ENCODE data around the gene TUBGCP6. TPM values are rescaled to one million over a fixed set of nuclear protein-coding genes. Genes with fewer than 3 reads are reported as not detected.

Gene TUBGCP6
- total RNA-seq, 2 experiments from 2014 or later: 41.4 to 43.8 TPM

DNA sequence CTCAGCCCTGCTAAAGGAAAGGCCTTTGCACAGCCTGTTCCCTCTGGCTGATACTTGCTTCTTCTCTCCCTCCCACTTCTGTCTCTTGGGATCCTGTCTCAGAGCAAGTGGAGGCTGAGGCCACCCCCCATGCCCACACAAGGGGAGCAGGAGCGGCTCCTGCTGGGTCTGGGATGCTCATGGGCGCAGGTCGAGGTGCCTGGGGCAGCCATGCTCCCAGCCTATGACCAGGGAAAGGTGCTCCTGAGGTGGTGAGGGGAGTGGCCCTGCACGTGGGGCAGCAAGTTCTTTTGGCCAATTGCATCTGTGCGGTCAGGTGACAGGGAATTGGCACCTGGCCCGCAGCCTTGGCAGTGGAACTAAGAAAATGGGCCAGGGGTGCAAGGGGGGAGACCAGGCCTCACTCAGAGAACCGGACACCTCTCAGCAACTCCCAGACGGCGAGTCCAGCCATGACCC is 23.9 kb upstream of the TUBGCP6 start:
- Mint-ChIP-seq H3K4me1 (ENCODE audit: low read depth) (peaks cover 8% of the 10 kb centered on the region), H3K36me3 (no peaks in the 10 kb centered on the region), H3K4me3 (peak overlapping the region; percentile 68), H3K27me3 (no peaks in the 10 kb centered on the region), H3K9me3 (no peaks in the 10 kb centered on the region), H3K27ac (no peak overlapping the region)
- POLR2A ChIA-PET: interaction anchor here (0.9 to 1.2 kb wide), 2 partner anchors 24 to 257 kb away, joined by 3 read pairs; partner anchors contain the start of gene SCO2
- CTCF ChIA-PET: interaction anchor here (1.0 to 1.2 kb wide), 2 partner anchors 59 to 257 kb away, joined by 3 read pairs; partner anchors contain the start of gene SCO2
- DNase-seq: no peak
- intact Hi-C loops (cut with micrococcal nuclease): no loop called here

- Mint-ChIP-seq H3K27ac (no peak overlapping the region), H3K4me3 (no peak overlapping the region), H3K9me3 (no peaks in the 10 kb centered on the region), H3K36me3 (no peaks in the 10 kb centered on the region), H3K4me1 (ENCODE audit: low read depth) (peaks cover 8% of the 10 kb centered on the region), H3K27me3 (peaks cover 2% of the 10 kb centered on the region)
- DNase-seq: peak; percentile 64
- intact Hi-C loops (cut with micrococcal nuclease): no loop called here
- ChIA-PET POLR2A (interaction anchor here (2.0 kb wide), 1 partner anchor 16 kb away, joined by 5 read pairs; the partner anchor contains the start of gene HDAC10), CTCF (interaction anchor here (0.7 to 2.4 kb wide), 5 partner anchors 15 to 74 kb away, joined by 3 to 9 read pairs (median 3); partner anchors contain the start of gene HDAC10)
Observed at GRCh38 chr22:50267591-50268390, 23.0 kb upstream of the TUBGCP6 start.

- POLR2A ChIA-PET: interaction anchor here (2.0 kb wide), 1 partner anchor 16 kb away, joined by 5 read pairs; the partner anchor contains the start of gene HDAC10
- Mint-ChIP-seq H3K4me1 (ENCODE audit: low read depth) (peaks cover 13% of the 10 kb centered on the region), H3K9me3 (no peaks in the 10 kb centered on the region), H3K4me3 (no peak overlapping the region), H3K36me3 (no peaks in the 10 kb centered on the region), H3K27ac (no peak overlapping the region), H3K27me3 (peaks cover 10% of the 10 kb centered on the region)
- intact Hi-C loops (cut with micrococcal nuclease): no loop called here
- DNase-seq: no peak
- CTCF ChIA-PET: interaction anchor here (0.7 to 2.4 kb wide), 3 partner anchors 14 to 26 kb away, joined by 3 to 9 read pairs (median 3); partner anchors contain the start of gene HDAC10
Observed at GRCh38 chr22:50266994-50267393, 22.2 kb upstream of the TUBGCP6 start.

- CTCF ChIA-PET: no interaction called here
Observed at GRCh38 chr22:50264946-50265669, 20.3 kb upstream of the TUBGCP6 start.

GRCh38 chr22:50264104-50264745 is 19.4 kb upstream of the TUBGCP6 start:
- peaks cover 10% of the 10 kb centered on the region for H3K4me1 Mint-ChIP-seq (ENCODE audit: low read depth)
- no peaks in the 10 kb centered on the region for H3K36me3 Mint-ChIP-seq
- POLR2A ChIA-PET: interaction anchor here (3.5 kb wide), 1 partner anchor 13 kb away, joined by 15 read pairs; the partner anchor contains the start of gene HDAC10
- H3K4me3 Mint-ChIP-seq: no peak overlapping the region
- intact Hi-C loops (cut with micrococcal nuclease): no loop called here
- no peaks in the 10 kb centered on the region for H3K9me3 Mint-ChIP-seq
- CTCF ChIA-PET: interaction anchor here (0.8 to 1.9 kb wide), 3 partner anchors 12 to 23 kb away, joined by 3 to 5 read pairs (median 3); no protein-coding TSS in a partner anchor
- DNase-seq: no peak
- peaks cover 13% of the 10 kb centered on the region for H3K27me3 Mint-ChIP-seq
- H3K27ac Mint-ChIP-seq: no peak overlapping the region

More at GRCh38 chr22:50264946-50265669, 20.3 kb upstream of the TUBGCP6 start:
- H3K9me3 Mint-ChIP-seq: no peaks in the 10 kb centered on the region
- H3K27ac Mint-ChIP-seq: no peak overlapping the region
- H3K4me3 Mint-ChIP-seq: no peak overlapping the region
- POLR2A ChIA-PET: interaction anchor here (0.6 kb wide), 1 partner anchor 233 kb away, joined by 5 read pairs; no protein-coding TSS in a partner anchor
- H3K36me3 Mint-ChIP-seq: no peaks in the 10 kb centered on the region
- no peak for DNase-seq
- H3K4me1 Mint-ChIP-seq (ENCODE audit: low read depth): peaks cover 13% of the 10 kb centered on the region
- peaks cover 12% of the 10 kb centered on the region for H3K27me3 Mint-ChIP-seq
- intact Hi-C loops (cut with micrococcal nuclease): no loop called here

GRCh38 chr22:50262973-50263617 is 18.3 kb upstream of the TUBGCP6 start:
- POLR2A ChIA-PET: interaction anchor here (1.0 to 3.5 kb wide), 2 partner anchors 12 to 19 kb away, joined by 3 to 15 read pairs; partner anchors contain the start of gene HDAC10
- Mint-ChIP-seq H3K27me3 (peaks cover 19% of the 10 kb centered on the region), H3K4me3 (no peak overlapping the region), H3K36me3 (no peaks in the 10 kb centered on the region), H3K4me1 (ENCODE audit: low read depth) (peaks cover 6% of the 10 kb centered on the region), H3K9me3 (no peaks in the 10 kb centered on the region), H3K27ac (no peak overlapping the region)
- CTCF ChIA-PET: interaction anchor here (1.0 to 1.9 kb wide), 2 partner anchors 11 to 22 kb away, joined by 3 to 5 read pairs; no protein-coding TSS in a partner anchor
- DNase-seq: no peak
- intact Hi-C loops (cut with micrococcal nuclease): no loop called here

GRCh38 chr22:50262460-50262911 is 17.7 kb upstream of the TUBGCP6 start:
- peaks cover 5% of the 10 kb centered on the region for H3K4me1 Mint-ChIP-seq (ENCODE audit: low read depth)
- intact Hi-C loops (cut with micrococcal nuclease): no loop called here
- no peak overlapping the region for H3K27ac Mint-ChIP-seq
- H3K27me3 Mint-ChIP-seq: peaks cover 19% of the 10 kb centered on the region
- no peaks in the 10 kb centered on the region for H3K36me3 Mint-ChIP-seq
- POLR2A ChIA-PET: interaction anchor here (3.5 kb wide), 1 partner anchor 11 kb away, joined by 15 read pairs; the partner anchor contains the start of gene HDAC10
- H3K9me3 Mint-ChIP-seq: no peaks in the 10 kb centered on the region
- peak overlapping the region; percentile 61 for H3K4me3 Mint-ChIP-seq
- DNase-seq: peak; percentile 29
- CTCF ChIA-PET: interaction anchor here (1.9 kb wide), 1 partner anchor 22 kb away, joined by 5 read pairs; no protein-coding TSS in a partner anchor

GRCh38 chr22:50261615-50262459 is 17.0 kb upstream of the TUBGCP6 start, which contains the start of gene MAPK12:
Gene MAPK12, minus strand, starts transcription at chr22:50261683. Its CDS starts 174 bp downstream, at chr22:50261509.
- intact Hi-C loops (cut with micrococcal nuclease): no loop called here
- ChIA-PET CTCF (interaction anchor here (0.9 to 1.9 kb wide), 5 partner anchors 15 to 359 kb away, joined by 3 to 5 read pairs (median 3); no protein-coding TSS in a partner anchor), POLR2A (interaction anchor here (3.5 kb wide), 1 partner anchor 11 kb away, joined by 15 read pairs; the partner anchor contains the start of gene HDAC10)
- H3K27me3 Mint-ChIP-seq: peaks cover 19% of the 10 kb centered on the region
- no peak for DNase-seq
- H3K9me3 Mint-ChIP-seq: no peaks in the 10 kb centered on the region
- peak within 1 kb of the TSS; percentile 61 for H3K4me3 Mint-ChIP-seq
- H3K36me3 Mint-ChIP-seq: no peaks in the 10 kb centered on the region
- no peak within 1 kb of the TSS for H3K27ac Mint-ChIP-seq
- peaks cover 5% of the 10 kb centered on the region for H3K4me1 Mint-ChIP-seq (ENCODE audit: low read depth)

DNA sequence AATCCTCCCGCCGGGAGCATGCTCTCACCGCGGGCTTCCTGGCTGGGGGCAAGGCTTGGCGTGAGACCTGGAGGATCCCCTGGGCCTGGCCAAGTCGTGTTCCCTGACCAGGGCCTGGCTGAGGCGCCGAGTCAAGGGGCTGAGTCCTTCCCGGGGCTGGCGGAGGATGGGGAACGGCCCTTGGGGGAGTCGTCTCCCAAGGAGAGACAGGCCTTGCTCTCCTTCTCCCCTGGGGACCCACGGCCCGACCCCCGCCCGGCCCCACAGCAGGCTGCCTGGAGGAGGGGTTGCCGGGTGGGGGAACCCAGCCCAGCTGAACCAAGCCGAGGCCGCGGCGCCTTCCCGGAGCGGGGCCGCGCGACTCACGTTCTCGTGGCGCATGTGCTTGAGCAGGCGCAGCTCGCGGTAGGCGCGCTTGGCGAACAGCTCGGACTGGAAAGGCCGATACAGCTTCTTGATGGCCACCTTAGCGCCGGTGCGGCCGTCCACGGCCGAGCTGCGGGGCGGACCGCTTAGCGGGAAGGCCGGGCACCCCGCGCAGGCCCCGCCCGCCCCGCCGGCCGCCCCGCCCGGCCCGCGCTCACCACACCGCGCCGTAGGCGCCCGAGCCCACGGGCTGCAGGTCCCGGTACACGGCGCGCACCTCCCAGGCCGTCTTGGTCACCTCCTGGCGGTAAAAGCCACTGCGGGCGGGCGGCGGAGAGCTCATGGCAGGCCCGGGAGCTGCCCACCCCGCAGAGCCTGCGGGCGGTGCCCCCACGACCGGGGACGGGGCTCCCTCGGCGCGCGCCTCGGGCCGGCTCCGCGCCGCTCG is 16.2 kb upstream of the TUBGCP6 start:
- DNase-seq: peak; percentile 38
- peak overlapping the region; percentile 39 for H3K4me3 Mint-ChIP-seq
- CTCF ChIA-PET: interaction anchor here (0.9 to 1.3 kb wide), 4 partner anchors 16 to 360 kb away, joined by 3 to 4 read pairs (median 3); no protein-coding TSS in a partner anchor
- peaks cover 19% of the 10 kb centered on the region for H3K27me3 Mint-ChIP-seq
- no peaks in the 10 kb centered on the region for H3K36me3 Mint-ChIP-seq
- H3K9me3 Mint-ChIP-seq: no peaks in the 10 kb centered on the region
- intact Hi-C loops (cut with micrococcal nuclease): no loop called here
- POLR2A ChIA-PET: interaction anchor here (3.5 kb wide), 1 partner anchor 10 kb away, joined by 15 read pairs; the partner anchor contains the start of gene HDAC10
- H3K4me1 Mint-ChIP-seq (ENCODE audit: low read depth): peaks cover 5% of the 10 kb centered on the region
- no peak overlapping the region for H3K27ac Mint-ChIP-seq

Measured in activated CD4-positive, alpha-beta memory T cell treated with anti-CD3 and anti-CD28 coated beads for 36 hours (primary cell).